Heart left ventricle (tissue), 16 donors: Measurements from ENCODE around the gene COL6A2. TPM values are rescaled to one million over a fixed set of nuclear protein-coding genes. Genes with fewer than 3 reads are reported as not detected.
A peak's percentile ranks its signal among the peaks of the same experiment; 100 is the strongest.

Experiments used
- ATAC-seq, 4 donors: fragments of 200-7000 bp; cut with Tn5 transposase; one replicate each; pipeline ENCODE4 v1.9.1; 2020 to 2022; ENCODE audit warnings: moderate library complexity in 4 of 4, mild to moderate bottlenecking in 3 of 4, moderate number of reproducible peaks in 1 of 4
- DNase-seq, 5 donors: peaks; one replicate each; pipeline ENCODE4 v3.0.0-alpha.2; 2020
- H3K27ac ChIP-seq, 12 donors: fragments of 200-600 bp; sonication (generic) in 4 of 12; one replicate each; pipeline versions ENCODE4 v1.5.0 to v1.8.0; 2016 to 2022; ENCODE audit warnings: mild to moderate bottlenecking in 2 of 12
- H3K27me3 ChIP-seq, 9 donors: fragments of 200-600 bp; sonication (generic) in 2 of 9; one replicate each; pipeline versions ENCODE4 v1.5.1 to v1.8.0; 2016 to 2022; ENCODE audit warnings: mild to moderate bottlenecking in 3 of 9
- H3K36me3 ChIP-seq, 9 donors: fragments of 200-600 bp; sonication (generic) in 2 of 9; one replicate each; pipeline versions ENCODE4 v1.5.0 to v1.8.0; 2018 to 2022; ENCODE audit warnings: mild to moderate bottlenecking in 2 of 9
- H3K4me1 ChIP-seq, 12 donors: fragments of 200-600 bp; sonication (generic) in 4 of 12; one replicate each; pipeline versions ENCODE4 v1.5.0 to v1.8.0; 2016 to 2022; ENCODE audit warnings: mild to moderate bottlenecking in 3 of 12
- H3K4me3 ChIP-seq, 12 donors: fragments of 200-600 bp; sonication (generic) in 4 of 12; one replicate each; pipeline versions ENCODE4 v1.5.0 to v1.8.0; 2017 to 2022; ENCODE audit warnings: mild to moderate bottlenecking in 9 of 12, moderate library complexity in 4 of 12
- H3K9me3 ChIP-seq, 12 donors: fragments of 200-600 bp; sonication (generic) in 4 of 12; one replicate each; pipeline versions ENCODE4 v1.5.0 to v1.8.0; 2016 to 2022; ENCODE audit warnings: mild to moderate bottlenecking in 1 of 12
- CTCF ChIP-seq, 12 donors: fragments of 200-600 bp; sonication (generic) in 4 of 12; IDR thresholded peaks; one replicate each; pipeline versions ENCODE4 v1.5.0 to v1.8.0; 2018 to 2022; ENCODE audit warnings: antibody characterized with exemption in 12 of 12, mild to moderate bottlenecking in 5 of 12
- POLR2A ChIP-seq, 2 donors: fragments of 450-650 bp; IDR thresholded peaks; one replicate each; pipeline ENCODE4 v1.6.1; 2017; ENCODE audit warnings: antibody characterized with exemption in 2 of 2, mild to moderate bottlenecking in 2 of 2, moderate library complexity in 2 of 2
- WGBS, 4 donors: extraction: QIAGEN DNeasy Blood & Tissue Kit in 2 of 4; methylation state at CpG; one replicate each; pipeline versions ENCODE4 v1.1.5 to v1.1.7; 2013 to 2018; 5-methylcytosine and 5-hydroxymethylcytosine counted together
- intact Hi-C, 10 donors: fragments of 100-400 bp; cut with DNase I; formaldehyde crosslinking; loops; one replicate each; pipeline versions ENCODE4 v1.11.1 to v1.14.2; 2022
- polyA plus RNA-seq, 2 donors: library from polyadenylated mRNA; stranded (reverse); fragments of 200-250 nt; gene quantifications; one replicate each; pipeline ENCODE4 v1.2.3, GENCODE V29; 2013
- total RNA-seq, 9 donors: library from RNA; depleted of rRNA in 2 of 9; stranded (reverse); fragments of >200 nt in 2 of 9; fragmentation: NEBNext Ultra II Directional in 3 of 9; extraction: Animal tissue kit (Norgen Biotek cat#: 25700) in 3 of 9; gene quantifications; one replicate each; pipeline versions ENCODE4 v1.1.0 to v1.2.4, GENCODE V29; 2016 to 2023
- donor health status: ischemic (EF 13 %, LVEDD 7.1; RV severe dilation, severe dysfunction).
- donor health status: healthy with polysubstance abuse.
- donor health status: DM: no; HTN: yes; CAD: no.
- donor health status: DM: no; HTN: no; CAD: no.
- donor health status: ischemic (EF 25% LVEDD 6.9; RV normal size, moderate dysfunction).
- donor health status: ischemic (EF 25% LVEDD 5.7; RV mildly dilated, moderate dysfunction).
- donor health status: healthy.
- donor health status: DM: yes; HTN: yes; CAD: no.
- donor health status: ischemic (EF 35%, LVEDD 5.7; RV mildly dilated, moderate dysfunction).
- donor health status: nonischemic (EF 11% LVEDD 7.7; RV severe dilation, severe dysfunction).
- donor health status: DM: yes; HTN: yes; CAD: no.
- donor health status: PGD.
- donor health status: ischemic (EF 29% LVEDD 5.4; RV normal size, mild dysfunction).
- donor health status: nonischemic (EF 23%, LVEDD 6.1; RV moderate dilation, normal function).

Gene COL6A2
- total and polyA plus RNA-seq, 11 donors = 118 to 484 (median 158) TPM

- intact Hi-C loops = no loop called here
- ATAC-seq (peak in 3 of 4 donors; percentile 55 to 75 (median 62)), DNase-seq (peak; percentile 61 to 84 (median 82))
- 41 to 56% (median 48%) methylated on average over 10 to 30 of the region's 30 CpGs for WGBS, 4 donors
- Histone ChIP-seq H3K27ac (peak overlapping the region in 4 of 12 donors; percentile 15 to 40 (median 26)), H3K4me3 (no peak overlapping the region), H3K27me3 (no peaks in the 10 kb centered on the region), H3K4me1 (peaks cover 3 to 28% (median 20%) of the 10 kb centered on the region in 12 donors), H3K9me3 (no peaks in the 10 kb centered on the region), H3K36me3 (no peaks in the 10 kb centered on the region)
- TF ChIP-seq CTCF (IDR thresholded peaks at IDR 0.05) (no peak), POLR2A (IDR thresholded peaks at IDR 0.05) (no peak)
These were observed 17.5 kb upstream of the COL6A2 start for GRCh38 chr21:46080171-46081021.

GRCh38 chr21:46081022-46081861 lies 16.7 kb upstream of the COL6A2 start:
- WGBS, 4 donors = 86 to 90% (median 88%) methylated on average over 31 to 39 of the region's 39 CpGs
- peaks cover 0 to 7% (median 0%) of the 10 kb centered on the region in 12 donors for H3K9me3 ChIP-seq
- no peaks in the 10 kb centered on the region for H3K36me3 ChIP-seq
- H3K27ac ChIP-seq = peak overlapping the region in 3 of 12 donors; percentile 24 to 40 (median 29)
- H3K4me1 ChIP-seq = peaks cover 3 to 28% (median 20%) of the 10 kb centered on the region in 12 donors
- no peak overlapping the region for H3K4me3 ChIP-seq
- intact Hi-C loops = no loop called here
- ATAC-seq (no peak), DNase-seq (peak in 3 of 5 donors; percentile 6 to 58 (median 26))
- H3K27me3 ChIP-seq = no peaks in the 10 kb centered on the region
- TF ChIP-seq POLR2A (IDR thresholded peaks at IDR 0.05) (no peak), CTCF (IDR thresholded peaks at IDR 0.05) (no peak)

- Histone ChIP-seq H3K36me3 (no peaks in the 10 kb centered on the region), H3K4me3 (no peak overlapping the region), H3K9me3 (peaks cover 0 to 15% (median 0%) of the 10 kb centered on the region in 12 donors), H3K4me1 (peaks cover 3 to 28% (median 20%) of the 10 kb centered on the region in 12 donors), H3K27ac (no peak overlapping the region), H3K27me3 (no peaks in the 10 kb centered on the region)
- ATAC-seq (no peak), DNase-seq (peak in 1 of 5 donors; percentile 47)
- no peak for TF ChIP-seq POLR2A (IDR thresholded peaks at IDR 0.05)
- no peak for TF ChIP-seq CTCF (IDR thresholded peaks at IDR 0.05)
- intact Hi-C loops = no loop called here
- 91 to 94% (median 92%) methylated on average over 11 to 35 of the region's 35 CpGs for WGBS, 4 donors
These were observed 15.8 kb upstream of the COL6A2 start for GRCh38 chr21:46081862-46082712.
